Measurements from ENCODE around the gene AFDN.

The AFDN gene

GRCh38 chr6:167879612-167880011, 52.9 kb downstream of the AFDN start:
- DNase-seq (ENCODE audit: low read depth) = no peak

- DNase-seq (ENCODE audit: low read depth) = no peak
Observed at GRCh38 chr6:167881327-167881726, 54.6 kb downstream of the AFDN start.

GRCh38 chr6:167882244-167882643, 55.5 kb downstream of the AFDN start:
- no peak for DNase-seq (ENCODE audit: low read depth)

GRCh38 chr6:167888098-167888497, 61.4 kb downstream of the AFDN start:
- DNase-seq (ENCODE audit: low read depth) = no peak

- DNase-seq (ENCODE audit: low read depth) = no peak
Observed at GRCh38 chr6:167892835-167893815, 66.4 kb downstream of the AFDN start.

- no peak for DNase-seq (ENCODE audit: low read depth)
Observed at GRCh38 chr6:167894965-167895364, 68.3 kb downstream of the AFDN start.

- no peak for DNase-seq (ENCODE audit: low read depth)
Observed at GRCh38 chr6:167896648-167897047, 69.9 kb downstream of the AFDN start.

GRCh38 chr6:167898673-167899311, 72.1 kb downstream of the AFDN start:
- no peak for DNase-seq (ENCODE audit: low read depth)

- DNase-seq (ENCODE audit: low read depth) = no peak
Observed at GRCh38 chr6:167904791-167905190, 78.1 kb downstream of the AFDN start.

- DNase-seq (ENCODE audit: low read depth) = no peak
Observed at GRCh38 chr6:167906899-167907298, 80.2 kb downstream of the AFDN start.

- no peak for DNase-seq (ENCODE audit: low read depth)
Observed at GRCh38 chr6:167907837-167908681, 81.3 kb downstream of the AFDN start.

GRCh38 chr6:167910007-167910406, 83.3 kb downstream of the AFDN start:
- DNase-seq (ENCODE audit: low read depth) = no peak

GRCh38 chr6:167910652-167911051, 83.9 kb downstream of the AFDN start:
- no peak for DNase-seq (ENCODE audit: low read depth)

- no peak for DNase-seq (ENCODE audit: low read depth)
Observed at GRCh38 chr6:167912494-167912893, 85.8 kb downstream of the AFDN start.

GRCh38 chr6:167913699-167914098, 87.0 kb downstream of the AFDN start:
- DNase-seq (ENCODE audit: low read depth) = no peak

GRCh38 chr6:167915139-167915538, 88.4 kb downstream of the AFDN start:
- DNase-seq (ENCODE audit: low read depth) = no peak

GRCh38 chr6:167917551-167918154, 90.9 kb downstream of the AFDN start:
- no peak for DNase-seq (ENCODE audit: low read depth)

- DNase-seq (ENCODE audit: low read depth) = no peak
Observed at GRCh38 chr6:167918548-167919278, 92.0 kb downstream of the AFDN start.

GRCh38 chr6:167919349-167919748, 92.6 kb downstream of the AFDN start:
- no peak for DNase-seq (ENCODE audit: low read depth)

- no peak for DNase-seq (ENCODE audit: low read depth)
Observed at GRCh38 chr6:167920165-167920564, 93.5 kb downstream of the AFDN start.

- no peak for DNase-seq (ENCODE audit: low read depth)
Observed at GRCh38 chr6:167921831-167922230, 95.1 kb downstream of the AFDN start.
